Testis (tissue), 3 donors: Measurements from ENCODE around the gene CFAP46. TPM values are rescaled to one million over a fixed set of nuclear protein-coding genes. Genes with fewer than 3 reads are reported as not detected.
A peak's percentile ranks its signal among the peaks of the same experiment; 100 is the strongest.

ENCODE experiments used
- DNase-seq: peaks from one replicate; pipeline ENCODE4 v3.0.0-alpha.2; 2019
- H3K27ac ChIP-seq, 2 donors: fragments of 200-600 bp; sonication (generic); one replicate each; pipeline ENCODE4 v1.5.1; 2019
- H3K27me3 ChIP-seq: fragments of 200-600 bp; sonication (generic); one replicate; pipeline ENCODE4 v1.5.1; 2019
- H3K36me3 ChIP-seq: fragments of 200-600 bp; sonication (generic); one replicate; pipeline ENCODE4 v1.5.1; 2017; ENCODE audit warnings: low read depth; ENCODE audit errors: missing control alignments
- H3K4me1 ChIP-seq: fragments of 200-600 bp; sonication (generic); one replicate; pipeline ENCODE4 v1.5.1; 2019
- H3K4me3 ChIP-seq, 2 donors: fragments of 200-600 bp; sonication (generic); one replicate each; pipeline ENCODE4 v1.5.1; 2017 to 2019
- H3K9me3 ChIP-seq: fragments of 200-600 bp; sonication (generic); one replicate; pipeline ENCODE4 v1.5.1; 2017
- CTCF ChIP-seq, 3 experiments: fragments of 450-650 bp in 2 of 3; fragments of 200-600 bp in 1 of 3; sonication (generic) in 1 of 3; IDR thresholded peaks; one replicate each; pipeline ENCODE4 v1.5.1; 2016 to 2019; ENCODE audit warnings: antibody characterized with exemption in 3 of 3, mild to moderate bottlenecking in 2 of 3, moderate library complexity in 1 of 3
- POLR2A ChIP-seq: fragments of 450-650 bp; IDR thresholded peaks from one replicate; pipeline ENCODE4 v1.6.1; 2017; ENCODE audit warnings: antibody characterized with exemption, mild to moderate bottlenecking, moderate library complexity
- WGBS, 2 donors: methylation state at CpG; one replicate each; pipeline ENCODE4 v1.1.5; 2018; 5-methylcytosine and 5-hydroxymethylcytosine counted together
- intact Hi-C: fragments of 100-400 bp; cut with DNase I; formaldehyde crosslinking; loops from one replicate; pipeline ENCODE4 v1.15.1; 2023; ENCODE audit warnings: low total_unique reads
- polyA plus RNA-seq: library from polyadenylated mRNA; stranded (reverse); fragments of 350-450 nt; fragmentation: Illumina TruSeq; extraction: RNeasy Lipid Tissue Mini Kit (QIAGEN cat#74804); gene quantifications from one replicate; pipeline ENCODE4 v1.2.3, GENCODE V29; 2014; ENCODE audit warnings: low read depth, low replicate concordance; ENCODE audit not compliant: insufficient read depth
- total RNA-seq, 2 donors: library from RNA; depleted of rRNA; stranded (reverse); fragments of >200 nt; gene quantifications; one replicate each; pipeline ENCODE4 v1.2.3, GENCODE V29; 2016

CFAP46 gene
- total and polyA plus RNA-seq, 3 donors from 2014 or later: 36.0 to 67.6 (median 59.0) TPM

GRCh38 chr10:132858121-132859081, 84.0 kb downstream of the CFAP46 start:
- Histone ChIP-seq H3K4me3 (peak overlapping the region in 1 of 2 donors; percentile 13), H3K36me3 (no peaks in the 10 kb centered on the region), H3K27ac (no peak overlapping the region), H3K9me3 (no peaks in the 10 kb centered on the region), H3K4me1 (no peaks in the 10 kb centered on the region), H3K27me3 (no peaks in the 10 kb centered on the region)
- intact Hi-C loops: no loop called here
- no peak for TF ChIP-seq CTCF (IDR thresholded peaks at IDR 0.05)
- 58 to 68% methylated on average over 14 to 45 of the region's 45 CpGs for whole genome bisulfite sequencing, 2 donors
- no peak for DNase-seq

- TF ChIP-seq CTCF (IDR thresholded peaks at IDR 0.05) (no peak), POLR2A (no peak)
- Histone ChIP-seq H3K36me3 (no peaks in the 10 kb centered on the region), H3K4me3 (no peak overlapping the region), H3K9me3 (no peaks in the 10 kb centered on the region), H3K27me3 (no peaks in the 10 kb centered on the region), H3K4me1 (no peaks in the 10 kb centered on the region), H3K27ac (no peak overlapping the region)
- intact Hi-C loops: no loop called here
- DNase-seq: no peak
- 92 to 93% methylated on average over 13 of the region's 13 CpGs for WGBS, 2 donors
These were observed 85.4 kb downstream of the CFAP46 start for GRCh38 chr10:132856869-132857524.

- TF ChIP-seq CTCF (IDR thresholded peaks at IDR 0.05) (no peak), POLR2A (no peak)
- H3K4me1 ChIP-seq: no peaks in the 10 kb centered on the region
- H3K36me3 ChIP-seq: no peaks in the 10 kb centered on the region
- intact Hi-C loops: no loop called here
- H3K9me3 ChIP-seq: no peaks in the 10 kb centered on the region
- no peaks in the 10 kb centered on the region for H3K27me3 ChIP-seq
- H3K4me3 ChIP-seq: no peak overlapping the region
- no peak overlapping the region for H3K27ac ChIP-seq
- peak; percentile 3 for DNase-seq
- 76 to 82% methylated on average over 7 of the region's 7 CpGs for WGBS, 2 donors
These were observed 86.5 kb downstream of the CFAP46 start for GRCh38 chr10:132855889-132856288.

- Histone ChIP-seq H3K4me1 (no peaks in the 10 kb centered on the region), H3K27ac (no peak overlapping the region), H3K36me3 (no peaks in the 10 kb centered on the region), H3K27me3 (no peaks in the 10 kb centered on the region), H3K4me3 (no peak overlapping the region), H3K9me3 (no peaks in the 10 kb centered on the region)
- 94 to 95% methylated on average over 21 to 22 of the region's 22 CpGs for WGBS, 2 donors
- TF ChIP-seq CTCF (IDR thresholded peaks at IDR 0.05) (no peak), POLR2A (no peak)
- DNase-seq: no peak
- intact Hi-C loops: no loop called here
These were observed 90.9 kb downstream of the CFAP46 start for GRCh38 chr10:132851451-132851850.
